ENCODE results near the gene TSPOAP1. TPM values are rescaled to one million over a fixed set of nuclear protein-coding genes. Genes with fewer than 3 reads are reported as not detected.

Gene TSPOAP1
- total RNA-seq, 1 experiment from 2014 or later = 6.0 TPM

DNA sequence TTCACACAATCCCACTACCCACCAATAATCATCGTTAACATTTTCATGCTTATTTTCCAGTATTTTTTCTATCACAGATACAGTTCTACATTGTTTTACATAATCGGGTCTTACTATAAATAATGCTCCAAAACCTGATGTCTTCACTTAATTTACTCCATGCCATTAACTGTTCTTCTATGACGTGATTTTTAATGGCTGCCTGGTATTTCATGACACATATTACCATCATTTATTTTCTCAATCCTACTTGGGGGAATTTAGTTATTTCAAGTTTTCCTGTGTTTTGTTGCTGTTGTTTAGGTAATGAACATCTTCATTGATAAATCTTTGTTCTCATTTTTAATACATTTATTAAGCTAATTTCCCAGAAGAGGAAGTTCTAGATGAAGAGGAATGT, 75.5 kb downstream of the TSPOAP1 start:
- Mint-ChIP-seq H3K27ac (ENCODE audit: unreplicated experiment) (no peak overlapping the region), H3K4me3 (ENCODE audit: unreplicated experiment) (no peak overlapping the region), H3K27me3 (ENCODE audit: insufficient read depth, unreplicated experiment) (peaks cover 9% of the 10 kb centered on the region), H3K36me3 (ENCODE audit: insufficient read depth, unreplicated experiment) (no peaks in the 10 kb centered on the region), H3K9me3 (ENCODE audit: unreplicated experiment) (no peaks in the 10 kb centered on the region), H3K4me1 (ENCODE audit: low read depth, unreplicated experiment) (no peaks in the 10 kb centered on the region)
- no peaks in the 10 kb centered on the region for H3K27me3 ChIP-seq (replicated peaks; ENCODE audit: control insufficient read depth, insufficient read depth, low read length)
- ChIA-PET CTCF (interaction anchor here (0.6 kb wide), 1 partner anchor 197 kb away, joined by 3 read pairs; no protein-coding TSS in a partner anchor), POLR2A (no interaction called here)
- no peaks in the 10 kb centered on the region for H3K36me3 ChIP-seq (ENCODE audit: control insufficient read depth, insufficient read depth, low read length)
- intact Hi-C loops (cut with micrococcal nuclease; ENCODE audit: unreplicated experiment) = no loop called here
- BruUV-seq (replicated peaks) = no TSS peak
- no peak overlapping the region for H3K4me3 ChIP-seq (ENCODE audit: low read depth, low read length)
- DNase-seq = no peak
- no peaks in the 10 kb centered on the region for H3K9me3 ChIP-seq
- H3K4me1 ChIP-seq = peaks cover 3% of the 10 kb centered on the region
- TF ChIP-seq, protein P1, sequence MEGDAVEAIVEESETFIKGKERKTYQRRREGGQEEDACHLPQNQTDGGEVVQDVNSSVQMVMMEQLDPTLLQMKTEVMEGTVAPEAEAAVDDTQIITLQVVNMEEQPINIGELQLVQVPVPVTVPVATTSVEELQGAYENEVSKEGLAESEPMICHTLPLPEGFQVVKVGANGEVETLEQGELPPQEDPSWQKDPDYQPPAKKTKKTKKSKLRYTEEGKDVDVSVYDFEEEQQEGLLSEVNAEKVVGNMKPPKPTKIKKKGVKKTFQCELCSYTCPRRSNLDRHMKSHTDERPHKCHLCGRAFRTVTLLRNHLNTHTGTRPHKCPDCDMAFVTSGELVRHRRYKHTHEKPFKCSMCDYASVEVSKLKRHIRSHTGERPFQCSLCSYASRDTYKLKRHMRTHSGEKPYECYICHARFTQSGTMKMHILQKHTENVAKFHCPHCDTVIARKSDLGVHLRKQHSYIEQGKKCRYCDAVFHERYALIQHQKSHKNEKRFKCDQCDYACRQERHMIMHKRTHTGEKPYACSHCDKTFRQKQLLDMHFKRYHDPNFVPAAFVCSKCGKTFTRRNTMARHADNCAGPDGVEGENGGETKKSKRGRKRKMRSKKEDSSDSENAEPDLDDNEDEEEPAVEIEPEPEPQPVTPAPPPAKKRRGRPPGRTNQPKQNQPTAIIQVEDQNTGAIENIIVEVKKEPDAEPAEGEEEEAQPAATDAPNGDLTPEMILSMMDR (IDR thresholded peaks at IDR 0.05; ENCODE audit: insufficient read depth in 1 of 2, low read depth in 1 of 2, low read length in 1 of 2, severe bottlenecking in 1 of 2, unreplicated experiment in 1 of 2) = no peak

DNA sequence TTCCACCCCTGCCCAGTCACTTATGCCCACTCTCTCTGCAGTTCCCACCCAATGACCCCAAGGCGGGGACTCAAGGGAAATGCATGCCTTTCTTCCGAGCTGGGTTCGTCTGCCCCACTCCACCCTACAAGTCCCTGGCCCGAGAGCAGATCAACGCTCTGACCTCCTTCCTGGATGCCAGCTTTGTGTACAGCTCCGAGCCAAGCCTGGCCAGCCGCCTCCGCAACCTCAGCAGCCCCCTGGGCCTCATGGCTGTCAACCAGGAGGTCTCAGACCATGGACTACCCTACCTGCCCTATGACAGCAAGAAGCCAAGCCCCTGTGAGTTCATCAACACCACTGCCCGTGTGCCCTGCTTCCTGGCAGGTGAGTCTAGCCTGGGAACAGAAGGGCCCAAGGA, 76.5 kb downstream of the TSPOAP1 start:
- TF ChIP-seq, protein P1 (IDR thresholded peaks at IDR 0.05; ENCODE audit: insufficient read depth in 1 of 2, low read depth in 1 of 2, low read length in 1 of 2, severe bottlenecking in 1 of 2, unreplicated experiment in 1 of 2) = no peak
- H3K4me1 Mint-ChIP-seq (ENCODE audit: low read depth, unreplicated experiment) = no peaks in the 10 kb centered on the region
- no TSS peak for BruUV-seq (replicated peaks)
- no peak overlapping the region for H3K27ac Mint-ChIP-seq (ENCODE audit: unreplicated experiment)
- Histone ChIP-seq H3K4me3 (ENCODE audit: low read depth, low read length) (no peak overlapping the region), H3K4me1 (peaks cover 3% of the 10 kb centered on the region), H3K36me3 (ENCODE audit: control insufficient read depth, insufficient read depth, low read length) (no peaks in the 10 kb centered on the region), H3K27me3 (replicated peaks; ENCODE audit: control insufficient read depth, insufficient read depth, low read length) (no peaks in the 10 kb centered on the region), H3K9me3 (no peaks in the 10 kb centered on the region)
- H3K9me3 Mint-ChIP-seq (ENCODE audit: unreplicated experiment) = no peaks in the 10 kb centered on the region
- intact Hi-C loops (cut with micrococcal nuclease; ENCODE audit: unreplicated experiment) = no loop called here
- no peaks in the 10 kb centered on the region for H3K36me3 Mint-ChIP-seq (ENCODE audit: insufficient read depth, unreplicated experiment)
- no peak for DNase-seq
- no peak overlapping the region for H3K4me3 Mint-ChIP-seq (ENCODE audit: unreplicated experiment)
- CTCF ChIA-PET = no interaction called here
- peaks cover 7% of the 10 kb centered on the region for H3K27me3 Mint-ChIP-seq (ENCODE audit: insufficient read depth, unreplicated experiment)
- POLR2A ChIA-PET = no interaction called here

Small RNA genes lying within 50 kb of the gene (microRNA-seq; reads per million reads assigned to microRNA genes)
- not detected for gene MIR4736

Other genes starting within 250 kb of the TSPOAP1 start
- gene DYNLL2, start 245.4 kb downstream of the TSPOAP1 start, total RNA-seq (2022) = 67.8 and 80.6 TPM in 2 replicates
- gene OR4D1, start 180.4 kb downstream of the TSPOAP1 start, total RNA-seq (2022) = not detected in 2 replicates
- not detected in 2 replicates for gene OR4D2, start 161.8 kb downstream of the TSPOAP1 start, total RNA-seq (2022)
- gene EPX, start 136.1 kb downstream of the TSPOAP1 start, total RNA-seq (2022) = not detected in 2 replicates
- 25.5 and 28.6 TPM in 2 replicates for gene MKS1, start 109.5 kb downstream of the TSPOAP1 start, total RNA-seq (2022)
- gene LPO, start 90.2 kb downstream of the TSPOAP1 start, total RNA-seq (2022) = 0.23 and 0.54 TPM in 2 replicates
- 0.23 TPM in 1 of 2 replicates, not detected in the other for gene MPO, start 47.9 kb downstream of the TSPOAP1 start, total RNA-seq (2022)
- gene SUPT4H1, start 23.4 kb upstream of the TSPOAP1 start, total RNA-seq (2022) = 70.9 and 71.4 TPM in 2 replicates
- gene RNF43, start 88.7 kb upstream of the TSPOAP1 start, total RNA-seq (2022) = 84.2 and 87.1 TPM in 2 replicates
- gene HSF5, start 159.6 kb upstream of the TSPOAP1 start, total RNA-seq (2022) = 0.98 and 1.1 TPM in 2 replicates
- 62.6 and 73.6 TPM in 2 replicates for gene MTMR4, start 185.8 kb upstream of the TSPOAP1 start, total RNA-seq (2022)